GM23338 (cell line): Measurements from ENCODE around the gene C1orf116. TPM values are rescaled to one million over a fixed set of nuclear protein-coding genes. Genes with fewer than 3 reads are reported as not detected.

Experiments
- ATAC-seq: fragments of 200-7000 bp; cut with Tn5 transposase; 3 replicates; pipeline ENCODE4 v1.9.1; 2020
- DNase-seq: peaks from one replicate; pipeline ENCODE4 v3.0.0-alpha.2; 2015; ENCODE audit warnings: low spot score
- H2AFZ ChIP-seq: fragments of 200-600 bp; sonication (generic); 2 replicates; pipeline ENCODE4 v1.8.0; 2016; ENCODE audit warnings: antibody characterized with exemption, mild to moderate bottlenecking, moderate library complexity
- H3F3A ChIP-seq: fragments of 200-600 bp; sonication (generic); replicated peaks from 2 replicates; pipeline ENCODE4 v1.8.0; 2017; ENCODE audit warnings: antibody characterized with exemption, mixed run types, low read depth
- H3K27ac ChIP-seq: fragments of 200-600 bp; sonication (generic); 2 replicates; pipeline ENCODE4 v1.6.1; 2016; ENCODE audit warnings: low read depth
- H3K27me3 ChIP-seq: fragments of 200-600 bp; sonication (generic); 2 replicates; pipeline ENCODE4 v1.8.0; 2016; ENCODE audit warnings: mild to moderate bottlenecking, mixed run types, moderate library complexity; ENCODE audit not compliant: insufficient read depth
- H3K36me3 ChIP-seq: fragments of 200-600 bp; sonication (generic); 2 replicates; pipeline ENCODE4 v1.8.0; 2016; ENCODE audit warnings: mild to moderate bottlenecking; ENCODE audit not compliant: insufficient read depth
- H3K4me1 ChIP-seq: fragments of 200-600 bp; sonication (generic); 2 replicates; pipeline ENCODE4 v1.8.0; 2016; ENCODE audit warnings: mild to moderate bottlenecking, moderate library complexity; ENCODE audit not compliant: insufficient read depth
- H3K4me2 ChIP-seq: fragments of 200-600 bp; sonication (generic); 2 replicates; pipeline ENCODE4 v1.7.1; 2017; ENCODE audit warnings: mixed run types
- H3K4me3 ChIP-seq: fragments of 200-600 bp; sonication (generic); 2 replicates; pipeline ENCODE4 v1.6.1; 2016; ENCODE audit warnings: mixed run types
- H3K79me2 ChIP-seq: fragments of 200-600 bp; sonication (generic); replicated peaks from 2 replicates; pipeline ENCODE4 v1.8.0; 2017; ENCODE audit warnings: mild to moderate bottlenecking; ENCODE audit not compliant: insufficient read depth
- H3K9me2 ChIP-seq: fragments of 200-600 bp; sonication (generic); 2 replicates; pipeline ENCODE4 v1.8.0; 2017; ENCODE audit not compliant: insufficient read depth
- H4K20me1 ChIP-seq: fragments of 200-600 bp; sonication (generic); replicated peaks from 2 replicates; pipeline ENCODE4 v1.8.0; 2017; ENCODE audit warnings: mild to moderate bottlenecking; ENCODE audit not compliant: insufficient read depth
- H3K27ac Mint-ChIP-seq: 2 replicates; pipeline ENCODE4 v1.8.0; 2020; ENCODE audit warnings: inconsistent platforms, mild to moderate bottlenecking, moderate library complexity, mixed read lengths
- H3K27me3 Mint-ChIP-seq: 3 replicates; pipeline ENCODE4 v1.8.0; 2022; ENCODE audit warnings: low read depth, mild to moderate bottlenecking, moderate library complexity, mixed read lengths, inconsistent platforms; ENCODE audit not compliant: insufficient read depth, poor library complexity
- H3K36me3 Mint-ChIP-seq: 3 replicates; pipeline ENCODE4 v1.8.0; 2021; ENCODE audit warnings: low read depth, mild to moderate bottlenecking, inconsistent platforms, moderate library complexity, mixed read lengths
- H3K4me1 Mint-ChIP-seq: 3 replicates; pipeline ENCODE4 v1.8.0; 2020; ENCODE audit warnings: mild to moderate bottlenecking, inconsistent platforms, mixed read lengths
- H3K4me3 Mint-ChIP-seq: 3 replicates; pipeline ENCODE4 v1.8.0; 2021; ENCODE audit warnings: moderate library complexity, mild to moderate bottlenecking, inconsistent platforms, mixed read lengths
- H3K9me3 Mint-ChIP-seq: 3 replicates; pipeline ENCODE4 v1.8.0; 2020; ENCODE audit warnings: moderate library complexity, mild to moderate bottlenecking, inconsistent platforms, mixed read lengths
- CREB1 ChIP-seq: fragments of 250-450 bp; sonication (Bioruptor Pico); IDR thresholded peaks from 2 replicates; pipeline ENCODE4 v1.5.0; 2020; ENCODE audit warnings: low read depth, mild to moderate bottlenecking, moderate library complexity
- CTCF ChIP-seq, 2 experiments: fragments of 200-600 bp in 1 of 2; sonication (generic) in 1 of 2; conservative IDR thresholded peaks; 2 replicates each; pipeline versions ENCODE4 v1.5.1 to v1.6.1; 2016 to 2017; ENCODE audit warnings: antibody characterized with exemption in 2 of 2, low read depth in 2 of 2, mild to moderate bottlenecking in 2 of 2, moderate library complexity in 1 of 2
- EZH2 ChIP-seq: fragments of 200-600 bp; sonication (generic); IDR thresholded peaks from one replicate; pipeline ENCODE4 v1.8.0; 2017; ENCODE audit warnings: antibody characterized with exemption, mild to moderate bottlenecking, low read depth; ENCODE audit not compliant: unreplicated experiment
- JUNB ChIP-seq: IDR thresholded peaks from one replicate; pipeline ENCODE4 v1.6.1; 2016; ENCODE audit warnings: antibody characterized with exemption; ENCODE audit not compliant: unreplicated experiment
- ZNF114 ChIP-seq: fragments of 250-450 bp; sonication (Bioruptor Pico); IDR thresholded peaks from 2 replicates; pipeline ENCODE4 v1.5.0; 2020; ENCODE audit warnings: mild to moderate bottlenecking, moderate library complexity
- ZNF331 ChIP-seq: fragments of 250-450 bp; sonication (Bioruptor Pico); IDR thresholded peaks from 2 replicates; pipeline ENCODE4 v1.5.0; 2020; ENCODE audit warnings: low read depth, mild to moderate bottlenecking, moderate library complexity
- polyA plus RNA-seq: library from polyadenylated mRNA; unstranded; fragments of >200 nt; fragmentation: Nextera tagmentation; extraction: Ambion mirVana; gene quantifications from 2 replicates; pipeline ENCODE4 v1.2.1, GENCODE V29; 2016
- total RNA-seq: library from RNA; depleted of rRNA; stranded (reverse); fragments of >200 nt; shearing (Covaris generic); gene quantifications from 2 replicates; pipeline ENCODE4 v1.2.3, GENCODE V29; 2014
- TF ChIP-seq, protein P1 (sequence below): IDR thresholded peaks from one replicate; pipeline ENCODE4 v1.6.1; 2018; ENCODE audit warnings: antibody characterized with exemption; ENCODE audit not compliant: unreplicated experiment
- TF ChIP-seq, protein P2 (sequence below): fragments of 250-450 bp; sonication (Bioruptor Pico); IDR thresholded peaks from 2 replicates; pipeline ENCODE4 v1.5.0; 2020; ENCODE audit warnings: mild to moderate bottlenecking, moderate library complexity

Gene C1orf116
- total and polyA plus RNA-seq, 2 experiments from 2014 or later = 2.3 to 5.3 TPM

DNA sequence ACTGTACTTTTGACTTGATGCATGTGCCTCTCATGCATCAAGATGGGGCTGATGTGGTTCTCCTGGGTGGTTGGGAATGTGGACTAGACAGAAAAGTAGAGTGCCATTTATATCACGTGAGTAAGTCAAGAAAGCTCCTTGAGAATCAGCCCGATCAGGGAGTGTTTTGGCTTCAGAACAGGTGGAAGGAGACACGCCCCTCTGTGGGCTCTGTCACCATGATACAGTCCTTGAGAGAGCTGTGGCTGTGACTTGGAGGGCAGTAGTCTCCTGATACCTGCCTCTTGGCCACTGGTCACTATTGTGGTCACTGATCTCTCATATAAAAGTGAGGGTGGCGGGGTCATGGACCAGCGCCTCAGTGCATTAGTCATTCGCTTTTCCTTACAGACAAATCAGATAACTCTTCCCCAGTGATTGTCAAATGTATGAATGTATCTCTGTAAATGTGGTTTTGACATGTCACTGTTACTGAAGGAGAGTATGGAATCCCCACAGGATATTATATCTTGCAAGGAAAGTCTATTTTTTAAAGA lies 47.2 kb upstream of the C1orf116 start:
- no peaks in the 10 kb centered on the region for H3K27me3 ChIP-seq
- H3K36me3 ChIP-seq = no peaks in the 10 kb centered on the region
- H3F3A ChIP-seq = no peaks in the 10 kb centered on the region
- no peaks in the 10 kb centered on the region for H3K79me2 ChIP-seq
- H3K4me2 ChIP-seq = no peak overlapping the region
- Mint-ChIP-seq H3K36me3 (no peaks in the 10 kb centered on the region; the same call in 1 of the 3 replicates), H3K9me3 (no peaks in the 10 kb centered on the region), H3K4me1 (peaks cover 18% of the 10 kb centered on the region; the same call in 2 of the 3 replicates), H3K27me3 (peaks cover 2% of the 10 kb centered on the region), H3K4me3 (no peak overlapping the region), H3K27ac (no peak overlapping the region)
- DNase-seq = no peak
- no peaks in the 10 kb centered on the region; the same call in 1 of the 2 replicates for H4K20me1 ChIP-seq
- H3K4me1 ChIP-seq = peaks cover 3% of the 10 kb centered on the region; the same call in 1 of the 2 replicates
- no peak overlapping the region for H3K4me3 ChIP-seq
- no peak for ATAC-seq
- no peak overlapping the region for H3K27ac ChIP-seq
- no peaks in the 10 kb centered on the region for H3K9me2 ChIP-seq
- TF ChIP-seq EZH2 (no peak), JUNB (no peak), CREB1 (no peak)
- TF ChIP-seq, protein P1, sequence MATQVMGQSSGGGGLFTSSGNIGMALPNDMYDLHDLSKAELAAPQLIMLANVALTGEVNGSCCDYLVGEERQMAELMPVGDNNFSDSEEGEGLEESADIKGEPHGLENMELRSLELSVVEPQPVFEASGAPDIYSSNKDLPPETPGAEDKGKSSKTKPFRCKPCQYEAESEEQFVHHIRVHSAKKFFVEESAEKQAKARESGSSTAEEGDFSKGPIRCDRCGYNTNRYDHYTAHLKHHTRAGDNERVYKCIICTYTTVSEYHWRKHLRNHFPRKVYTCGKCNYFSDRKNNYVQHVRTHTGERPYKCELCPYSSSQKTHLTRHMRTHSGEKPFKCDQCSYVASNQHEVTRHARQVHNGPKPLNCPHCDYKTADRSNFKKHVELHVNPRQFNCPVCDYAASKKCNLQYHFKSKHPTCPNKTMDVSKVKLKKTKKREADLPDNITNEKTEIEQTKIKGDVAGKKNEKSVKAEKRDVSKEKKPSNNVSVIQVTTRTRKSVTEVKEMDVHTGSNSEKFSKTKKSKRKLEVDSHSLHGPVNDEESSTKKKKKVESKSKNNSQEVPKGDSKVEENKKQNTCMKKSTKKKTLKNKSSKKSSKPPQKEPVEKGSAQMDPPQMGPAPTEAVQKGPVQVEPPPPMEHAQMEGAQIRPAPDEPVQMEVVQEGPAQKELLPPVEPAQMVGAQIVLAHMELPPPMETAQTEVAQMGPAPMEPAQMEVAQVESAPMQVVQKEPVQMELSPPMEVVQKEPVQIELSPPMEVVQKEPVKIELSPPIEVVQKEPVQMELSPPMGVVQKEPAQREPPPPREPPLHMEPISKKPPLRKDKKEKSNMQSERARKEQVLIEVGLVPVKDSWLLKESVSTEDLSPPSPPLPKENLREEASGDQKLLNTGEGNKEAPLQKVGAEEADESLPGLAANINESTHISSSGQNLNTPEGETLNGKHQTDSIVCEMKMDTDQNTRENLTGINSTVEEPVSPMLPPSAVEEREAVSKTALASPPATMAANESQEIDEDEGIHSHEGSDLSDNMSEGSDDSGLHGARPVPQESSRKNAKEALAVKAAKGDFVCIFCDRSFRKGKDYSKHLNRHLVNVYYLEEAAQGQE = no peak
- H2AFZ ChIP-seq = no peak overlapping the region

- peaks cover 2% of the 10 kb centered on the region for H3K27me3 Mint-ChIP-seq
- no peak overlapping the region for H2AFZ ChIP-seq
- H3K9me3 Mint-ChIP-seq = no peaks in the 10 kb centered on the region
- DNase-seq = no peak
- peaks cover 3% of the 10 kb centered on the region; the same call in 1 of the 2 replicates for H3K4me1 ChIP-seq
- H3K4me2 ChIP-seq = peak overlapping the region; percentile 36; the same call in 1 of the 2 replicates
- H3K9me2 ChIP-seq = no peaks in the 10 kb centered on the region
- H3K36me3 ChIP-seq = no peaks in the 10 kb centered on the region
- no peak overlapping the region for H3K4me3 Mint-ChIP-seq
- H3K27ac Mint-ChIP-seq = no peak overlapping the region
- no peaks in the 10 kb centered on the region for H3K79me2 ChIP-seq
- H3K4me3 ChIP-seq = no peak overlapping the region
- peaks cover 3% of the 10 kb centered on the region; the same call in 1 of the 2 replicates for H4K20me1 ChIP-seq
- no peaks in the 10 kb centered on the region; the same call in 1 of the 3 replicates for H3K36me3 Mint-ChIP-seq
- no peaks in the 10 kb centered on the region for H3F3A ChIP-seq
- no peaks in the 10 kb centered on the region for H3K27me3 ChIP-seq
- peaks cover 13% of the 10 kb centered on the region; the same call in 2 of the 3 replicates for H3K4me1 Mint-ChIP-seq
- no peak for ATAC-seq
- H3K27ac ChIP-seq = no peak overlapping the region
- TF ChIP-seq EZH2 (no peak), CREB1 (no peak), CTCF (conservative IDR thresholded peaks at IDR 0.05; ENCODE audit: low read depth in 2 of 2) (no peak), ZNF331 (CRISPR knock-in tag) (no peak), ZNF114 (CRISPR knock-in tag) (no peak)
- TF ChIP-seq, protein P2, sequence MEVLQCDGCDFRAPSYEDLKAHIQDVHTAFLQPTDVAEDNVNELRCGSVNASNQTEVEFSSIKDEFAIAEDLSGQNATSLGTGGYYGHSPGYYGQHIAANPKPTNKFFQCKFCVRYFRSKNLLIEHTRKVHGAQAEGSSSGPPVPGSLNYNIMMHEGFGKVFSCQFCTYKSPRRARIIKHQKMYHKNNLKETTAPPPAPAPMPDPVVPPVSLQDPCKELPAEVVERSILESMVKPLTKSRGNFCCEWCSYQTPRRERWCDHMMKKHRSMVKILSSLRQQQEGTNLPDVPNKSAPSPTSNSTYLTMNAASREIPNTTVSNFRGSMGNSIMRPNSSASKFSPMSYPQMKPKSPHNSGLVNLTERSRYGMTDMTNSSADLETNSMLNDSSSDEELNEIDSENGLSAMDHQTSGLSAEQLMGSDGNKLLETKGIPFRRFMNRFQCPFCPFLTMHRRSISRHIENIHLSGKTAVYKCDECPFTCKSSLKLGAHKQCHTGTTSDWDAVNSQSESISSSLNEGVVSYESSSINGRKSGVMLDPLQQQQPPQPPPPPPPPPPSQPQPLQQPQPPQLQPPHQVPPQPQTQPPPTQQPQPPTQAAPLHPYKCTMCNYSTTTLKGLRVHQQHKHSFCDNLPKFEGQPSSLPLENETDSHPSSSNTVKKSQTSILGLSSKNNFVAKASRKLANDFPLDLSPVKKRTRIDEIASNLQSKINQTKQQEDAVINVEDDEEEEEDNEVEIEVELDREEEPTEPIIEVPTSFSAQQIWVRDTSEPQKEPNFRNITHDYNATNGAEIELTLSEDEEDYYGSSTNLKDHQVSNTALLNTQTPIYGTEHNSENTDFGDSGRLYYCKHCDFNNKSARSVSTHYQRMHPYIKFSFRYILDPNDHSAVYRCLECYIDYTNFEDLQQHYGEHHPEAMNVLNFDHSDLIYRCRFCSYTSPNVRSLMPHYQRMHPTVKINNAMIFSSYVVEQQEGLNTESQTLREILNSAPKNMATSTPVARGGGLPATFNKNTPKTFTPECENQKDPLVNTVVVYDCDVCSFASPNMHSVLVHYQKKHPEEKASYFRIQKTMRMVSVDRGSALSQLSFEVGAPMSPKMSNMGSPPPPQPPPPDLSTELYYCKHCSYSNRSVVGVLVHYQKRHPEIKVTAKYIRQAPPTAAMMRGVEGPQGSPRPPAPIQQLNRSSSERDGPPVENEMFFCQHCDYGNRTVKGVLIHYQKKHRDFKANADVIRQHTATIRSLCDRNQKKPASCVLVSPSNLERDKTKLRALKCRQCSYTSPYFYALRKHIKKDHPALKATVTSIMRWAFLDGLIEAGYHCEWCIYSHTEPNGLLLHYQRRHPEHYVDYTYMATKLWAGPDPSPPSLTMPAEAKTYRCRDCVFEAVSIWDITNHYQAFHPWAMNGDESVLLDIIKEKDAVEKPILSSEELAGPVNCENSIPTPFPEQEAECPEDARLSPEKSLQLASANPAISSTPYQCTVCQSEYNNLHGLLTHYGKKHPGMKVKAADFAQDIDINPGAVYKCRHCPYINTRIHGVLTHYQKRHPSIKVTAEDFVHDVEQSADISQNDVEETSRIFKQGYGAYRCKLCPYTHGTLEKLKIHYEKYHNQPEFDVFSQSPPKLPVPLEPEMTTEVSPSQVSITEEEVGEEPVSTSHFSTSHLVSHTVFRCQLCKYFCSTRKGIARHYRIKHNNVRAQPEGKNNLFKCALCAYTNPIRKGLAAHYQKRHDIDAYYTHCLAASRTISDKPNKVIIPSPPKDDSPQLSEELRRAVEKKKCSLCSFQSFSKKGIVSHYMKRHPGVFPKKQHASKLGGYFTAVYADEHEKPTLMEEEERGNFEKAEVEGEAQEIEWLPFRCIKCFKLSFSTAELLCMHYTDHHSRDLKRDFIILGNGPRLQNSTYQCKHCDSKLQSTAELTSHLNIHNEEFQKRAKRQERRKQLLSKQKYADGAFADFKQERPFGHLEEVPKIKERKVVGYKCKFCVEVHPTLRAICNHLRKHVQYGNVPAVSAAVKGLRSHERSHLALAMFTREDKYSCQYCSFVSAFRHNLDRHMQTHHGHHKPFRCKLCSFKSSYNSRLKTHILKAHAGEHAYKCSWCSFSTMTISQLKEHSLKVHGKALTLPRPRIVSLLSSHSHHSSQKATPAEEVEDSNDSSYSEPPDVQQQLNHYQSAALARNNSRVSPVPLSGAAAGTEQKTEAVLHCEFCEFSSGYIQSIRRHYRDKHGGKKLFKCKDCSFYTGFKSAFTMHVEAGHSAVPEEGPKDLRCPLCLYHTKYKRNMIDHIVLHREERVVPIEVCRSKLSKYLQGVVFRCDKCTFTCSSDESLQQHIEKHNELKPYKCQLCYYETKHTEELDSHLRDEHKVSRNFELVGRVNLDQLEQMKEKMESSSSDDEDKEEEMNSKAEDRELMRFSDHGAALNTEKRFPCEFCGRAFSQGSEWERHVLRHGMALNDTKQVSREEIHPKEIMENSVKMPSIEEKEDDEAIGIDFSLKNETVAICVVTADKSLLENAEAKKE (CRISPR knock-in tag) = no peak
Measured at GRCh38 chr1:207078578-207079132, 46.1 kb upstream of the C1orf116 start.
